HG02571 (cell line): ENCODE measurements around the gene QTRT2.

Source experiments
- ATAC-seq: cut with Tn5 transposase; IDR thresholded peaks from one replicate; pipeline ENCODE4 v1.9.1; 2021; ENCODE audit warnings: mild to moderate bottlenecking, moderate library complexity; ENCODE audit not compliant: unreplicated experiment

The QTRT2 gene

DNA sequence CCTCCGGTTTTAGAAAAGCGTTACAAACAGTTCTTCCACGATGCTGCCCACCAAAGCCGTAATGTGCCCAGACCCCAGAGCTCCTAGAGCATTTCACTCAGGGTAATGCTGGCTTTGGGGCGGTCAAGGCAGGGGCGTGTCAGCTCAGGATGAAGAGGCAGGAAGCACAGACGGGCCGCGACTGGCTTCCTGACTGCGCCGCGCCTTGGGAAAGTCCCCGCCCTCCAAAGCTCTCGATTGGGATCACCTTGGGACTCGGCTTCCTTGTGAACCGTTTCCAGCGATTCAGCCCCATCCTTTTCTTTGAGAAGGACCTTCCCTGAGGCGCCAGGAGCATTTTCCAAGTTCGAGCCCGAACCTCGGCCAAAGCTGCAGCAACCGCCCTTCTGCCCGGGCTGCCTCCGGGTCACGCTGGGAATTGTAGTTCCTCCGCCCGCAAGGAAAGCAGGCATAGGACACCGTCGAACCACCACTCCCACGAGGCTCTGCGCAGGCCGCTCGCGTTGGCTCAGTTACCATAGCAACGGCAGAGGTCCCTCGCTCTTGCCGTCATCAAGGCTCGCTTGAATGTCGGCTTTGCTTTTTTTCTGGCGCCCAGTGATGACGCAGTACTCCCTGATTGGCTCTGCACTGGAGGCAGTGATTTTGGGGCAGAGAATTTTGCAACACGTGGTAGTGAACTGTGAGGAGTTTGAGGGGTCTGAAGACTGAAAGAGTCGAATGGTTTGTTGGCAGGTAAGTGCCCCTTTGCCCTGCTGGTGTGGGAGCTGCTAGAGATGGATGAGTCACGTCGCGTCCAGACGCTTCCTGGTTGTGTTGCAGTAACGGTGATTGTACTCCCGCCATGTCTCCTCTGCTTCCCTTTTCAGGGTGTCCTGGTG, at the start of gene QTRT2, which contains the start of gene CCDC191:
Gene QTRT2 (plus strand): TSS at position 608 of the 881 bp plus-strand sequence. CDS start 8,521 bp downstream, outside the sequence.
Gene CCDC191 (minus strand): TSS at position 397 of the 881 bp plus-strand sequence. CDS start 60 bp downstream, at position 337.
- peak; percentile 98 for ATAC-seq

DNA sequence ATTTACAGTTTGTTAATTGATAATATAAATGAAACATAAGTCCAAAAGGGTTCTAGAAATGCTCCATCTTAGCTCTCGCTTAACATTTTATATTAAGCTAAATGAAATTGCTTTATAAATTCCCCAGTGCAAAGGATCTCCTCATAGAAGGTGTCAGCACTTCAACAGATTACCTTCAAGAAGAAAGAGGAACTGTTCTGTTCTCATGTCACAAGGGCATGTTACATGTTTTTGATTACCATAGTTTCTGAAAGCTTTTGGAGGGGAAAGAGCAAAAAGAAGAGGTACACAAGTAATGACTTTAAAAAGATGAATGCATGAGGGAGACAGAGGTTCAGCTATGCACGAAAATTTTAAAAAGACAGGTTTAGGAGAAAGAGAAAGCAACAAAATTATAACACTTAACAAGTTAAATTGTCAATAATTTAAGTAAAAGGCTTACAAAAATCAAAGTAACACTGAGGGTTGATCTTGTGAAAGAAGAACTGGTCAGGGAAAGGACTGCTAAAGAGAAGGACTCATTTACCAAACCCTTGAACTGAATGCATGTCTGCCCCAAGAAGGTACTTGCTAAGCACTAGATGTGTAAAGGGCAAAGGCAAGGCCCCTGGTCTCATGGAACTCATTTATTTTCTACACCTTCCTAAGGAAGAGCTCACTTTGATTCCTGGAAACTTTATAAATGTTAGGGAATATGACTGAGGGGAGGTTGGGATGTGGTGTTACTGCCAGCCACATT, 45.3 kb upstream of the QTRT2 start:
- no peak for ATAC-seq

DNA sequence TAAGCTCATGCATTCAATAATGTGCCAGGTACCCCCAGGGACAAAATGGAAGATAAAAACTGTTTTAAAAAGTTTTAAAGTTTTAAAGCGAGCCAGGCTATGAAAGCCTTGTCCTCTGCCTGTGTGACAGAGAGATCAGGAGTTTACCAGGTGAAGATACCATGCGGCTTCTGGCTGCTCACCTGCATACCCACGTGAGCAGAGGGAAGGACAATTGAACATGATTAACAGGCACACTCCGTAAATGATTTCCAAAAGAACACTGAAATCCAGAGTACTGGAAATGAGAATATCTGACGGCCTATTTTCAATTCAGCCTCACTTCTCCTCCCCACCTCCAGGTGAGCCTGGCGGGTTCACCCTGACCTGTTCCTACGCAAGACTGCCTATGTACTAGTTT, 42.3 kb upstream of the QTRT2 start:
- ATAC-seq, result no peak

DNA sequence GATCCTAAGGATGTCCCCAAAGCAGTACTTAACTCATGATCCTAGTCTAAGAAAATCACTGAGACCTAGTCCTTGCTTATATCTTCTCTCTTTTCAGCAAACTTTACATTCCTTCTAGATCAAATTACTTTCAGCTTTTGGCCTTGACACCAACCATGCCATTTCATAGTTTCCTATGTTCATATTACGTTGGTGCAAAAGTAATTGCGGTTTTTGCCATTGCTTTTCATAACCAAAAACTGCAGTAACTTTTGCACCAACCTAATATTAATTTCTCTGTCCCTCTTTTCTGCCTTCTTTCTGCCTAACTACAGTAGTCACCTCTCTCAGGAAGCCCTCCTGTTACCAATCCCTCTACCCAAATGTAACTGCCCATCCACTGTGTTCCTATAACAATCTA, 37.1 kb upstream of the QTRT2 start:
- ATAC-seq, result no peak

- ATAC-seq, result no peak
Measured at GRCh38 chr3:114020907-114021306, 35.6 kb upstream of the QTRT2 start.

GRCh38 chr3:114022145-114022802, 34.3 kb upstream of the QTRT2 start:
- no peak for ATAC-seq

GRCh38 chr3:114025451-114025850, 31.1 kb upstream of the QTRT2 start:
- no peak for ATAC-seq

DNA sequence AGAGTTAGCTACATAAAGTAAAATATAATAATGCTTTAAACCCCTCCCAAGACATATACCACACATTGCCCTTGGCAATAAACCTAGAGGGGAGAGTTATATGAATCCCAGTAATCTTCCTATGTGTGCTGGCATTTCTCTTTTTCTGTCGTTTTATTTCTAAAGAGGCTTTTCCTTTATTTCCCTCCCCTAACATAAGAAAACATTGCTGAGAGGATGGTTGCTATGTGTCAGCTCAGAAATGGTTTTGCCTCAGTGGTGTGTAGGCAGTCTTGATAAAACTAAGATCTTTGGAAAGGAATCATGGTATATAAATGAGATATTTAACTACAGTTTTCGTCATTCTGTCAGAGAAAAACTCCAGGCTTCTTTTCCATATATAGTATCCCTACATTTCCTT, 30.2 kb upstream of the QTRT2 start:
- ATAC-seq, result no peak

DNA sequence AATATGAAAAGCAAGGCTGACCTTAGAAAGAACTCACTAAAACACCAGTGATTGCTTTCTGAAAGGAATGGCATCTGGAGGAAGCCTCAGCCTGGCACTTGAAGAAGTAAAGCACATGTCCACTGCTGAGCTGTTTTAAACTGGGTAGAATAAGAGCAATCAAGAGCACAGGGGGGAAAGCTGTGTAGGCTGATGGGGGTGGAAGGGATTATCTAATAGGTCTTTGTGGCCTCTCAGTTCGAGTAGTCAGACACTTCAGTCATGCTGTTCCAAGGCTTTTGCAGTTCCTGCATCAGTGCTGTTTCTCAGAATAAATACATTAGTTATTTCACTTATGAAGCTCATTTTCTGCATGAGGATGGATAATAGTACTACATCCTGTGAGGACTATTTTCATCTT, 22.8 kb upstream of the QTRT2 start:
- no peak for ATAC-seq

DNA sequence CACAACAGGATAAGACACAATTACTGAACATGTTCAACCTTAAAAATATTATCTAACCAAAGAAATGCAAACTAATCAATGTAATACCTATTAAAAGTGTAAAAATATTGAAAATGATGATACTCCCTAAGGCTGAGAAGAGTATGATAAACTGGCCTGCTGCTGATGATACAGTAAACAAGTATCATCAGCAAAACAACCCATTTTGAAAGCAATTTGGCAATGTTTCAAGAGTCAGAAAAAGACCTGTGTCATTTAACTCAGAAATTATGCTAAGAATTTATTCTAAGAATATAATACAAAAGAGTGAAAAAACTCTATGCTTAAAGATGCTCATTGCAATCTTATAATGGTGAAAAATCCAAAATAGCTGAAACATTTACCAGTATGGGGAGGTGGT, 22.3 kb upstream of the QTRT2 start:
- ATAC-seq, result no peak

- ATAC-seq, result no peak
Measured at GRCh38 chr3:114034787-114035545, 21.6 kb upstream of the QTRT2 start.

GRCh38 chr3:114035896-114036295, 20.6 kb upstream of the QTRT2 start:
- ATAC-seq, result no peak

GRCh38 chr3:114043205-114043604, 13.3 kb upstream of the QTRT2 start:
- ATAC-seq, result no peak

DNA sequence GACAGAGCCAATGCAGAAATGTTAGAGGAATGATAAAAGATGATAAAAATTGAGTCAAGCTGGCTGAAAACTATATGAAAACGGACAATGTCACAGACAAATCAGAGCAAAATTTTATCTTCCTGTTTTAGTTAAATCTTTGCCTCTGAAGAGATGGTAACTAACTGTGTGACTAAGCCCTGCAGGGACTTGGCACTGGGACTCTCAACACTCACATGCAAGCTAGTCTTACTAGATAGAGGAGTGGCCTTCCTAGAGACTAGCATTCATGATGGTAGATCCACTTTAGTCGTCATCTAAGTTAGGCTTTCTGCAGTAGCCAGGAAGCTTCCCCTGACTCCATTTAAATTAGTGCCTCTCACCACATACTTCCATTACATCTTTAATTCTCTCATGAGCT, 4.3 kb upstream of the QTRT2 start:
- no peak for ATAC-seq

- ATAC-seq, result peak; percentile 0
Measured at GRCh38 chr3:114057011-114057347, 442 bp downstream of the QTRT2 start.

DNA sequence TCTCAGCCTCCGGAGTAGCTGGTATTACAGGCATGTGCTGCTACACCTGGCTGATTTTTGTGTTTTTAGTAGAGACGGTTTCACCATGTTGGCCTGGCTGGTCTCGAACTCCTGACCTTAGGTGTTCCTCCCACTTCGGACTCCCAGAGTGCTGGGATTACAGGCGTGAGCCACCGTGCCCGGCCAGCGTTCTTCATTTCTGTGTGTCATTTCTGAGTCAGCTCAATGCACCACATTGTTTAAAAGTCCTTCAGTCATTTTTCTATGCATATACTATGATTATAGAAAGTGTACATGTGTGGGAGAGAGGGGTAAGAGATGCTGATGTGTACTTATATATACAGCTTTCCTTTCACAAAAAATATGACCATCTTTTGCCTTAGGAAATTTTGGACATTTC, 2.1 kb downstream of the QTRT2 start:
- ATAC-seq, result no peak

DNA sequence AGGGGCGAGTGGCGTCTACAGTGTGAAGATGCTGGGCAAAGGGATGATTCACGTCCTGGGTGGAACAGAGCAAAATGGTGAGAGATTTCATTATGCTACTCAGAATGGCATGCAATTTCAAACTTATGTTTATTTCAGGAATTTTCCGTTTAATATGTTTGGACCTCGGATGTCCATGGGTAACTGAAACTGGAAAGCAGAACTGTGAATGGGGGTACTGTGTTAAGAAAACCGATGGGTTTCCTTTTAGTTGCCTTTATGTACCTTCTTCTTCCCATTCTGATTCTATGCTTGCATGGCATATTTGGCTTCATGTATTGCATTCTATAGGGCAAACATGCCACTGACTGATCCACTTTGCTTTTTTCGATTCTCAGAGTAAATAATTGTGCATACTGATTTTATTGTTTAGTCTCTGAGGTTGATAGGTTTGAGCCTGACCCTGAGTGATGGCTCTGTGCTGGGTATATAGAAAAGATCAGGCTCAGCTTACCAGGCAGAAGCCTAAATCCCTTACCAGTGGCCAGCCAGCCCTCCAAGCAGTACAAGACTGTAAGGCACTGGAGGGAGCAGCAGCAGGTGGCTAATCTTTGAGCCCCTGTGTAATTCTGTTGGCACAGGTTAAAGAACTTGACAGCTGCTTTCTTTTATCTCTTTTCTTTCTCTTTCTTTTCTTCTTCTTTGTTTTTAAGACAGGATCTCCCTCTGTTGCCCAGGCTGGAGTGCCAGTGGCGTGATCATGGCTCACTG, 4.5 kb downstream of the QTRT2 start:
- ATAC-seq, result no peak

- no peak for ATAC-seq
Measured at GRCh38 chr3:114067804-114068203, 11.3 kb downstream of the QTRT2 start.

- no peak for ATAC-seq
Measured at GRCh38 chr3:114068336-114068735, 11.8 kb downstream of the QTRT2 start.

GRCh38 chr3:114071786-114072185, 15.2 kb downstream of the QTRT2 start:
- no peak for ATAC-seq
